Measurements from ENCODE around the gene CXCL14.

Gene CXCL14

DNA sequence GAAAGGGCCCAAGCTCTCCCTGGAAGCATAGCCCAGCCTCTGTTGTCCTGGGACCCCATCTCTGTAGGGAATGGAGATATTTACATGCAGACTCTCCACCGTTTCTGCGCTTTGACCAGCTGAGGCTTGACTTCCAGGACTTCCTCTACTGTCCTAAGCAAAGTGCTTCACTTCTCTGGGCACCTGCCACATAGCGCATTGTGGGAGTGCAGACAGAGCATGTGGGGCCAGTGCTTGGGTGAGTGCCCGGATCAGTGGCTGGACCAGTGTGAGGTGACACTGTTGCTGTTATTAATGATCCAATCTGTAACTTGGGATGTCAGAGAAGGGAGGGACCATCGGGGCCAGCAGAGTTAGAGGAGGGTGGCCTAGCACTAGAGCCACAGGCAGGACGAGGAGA, 10.5 kb downstream of the CXCL14 start:
- no peak for DNase-seq (ENCODE audit: low read depth in 2 of 2)

- DNase-seq (ENCODE audit: low read depth in 2 of 2) = no peak
These were observed 11.1 kb downstream of the CXCL14 start for GRCh38 chr5:135567661-135568060.

GRCh38 chr5:135566422-135567400, 12.1 kb downstream of the CXCL14 start:
- no peak for DNase-seq (ENCODE audit: low read depth in 2 of 2)

DNA sequence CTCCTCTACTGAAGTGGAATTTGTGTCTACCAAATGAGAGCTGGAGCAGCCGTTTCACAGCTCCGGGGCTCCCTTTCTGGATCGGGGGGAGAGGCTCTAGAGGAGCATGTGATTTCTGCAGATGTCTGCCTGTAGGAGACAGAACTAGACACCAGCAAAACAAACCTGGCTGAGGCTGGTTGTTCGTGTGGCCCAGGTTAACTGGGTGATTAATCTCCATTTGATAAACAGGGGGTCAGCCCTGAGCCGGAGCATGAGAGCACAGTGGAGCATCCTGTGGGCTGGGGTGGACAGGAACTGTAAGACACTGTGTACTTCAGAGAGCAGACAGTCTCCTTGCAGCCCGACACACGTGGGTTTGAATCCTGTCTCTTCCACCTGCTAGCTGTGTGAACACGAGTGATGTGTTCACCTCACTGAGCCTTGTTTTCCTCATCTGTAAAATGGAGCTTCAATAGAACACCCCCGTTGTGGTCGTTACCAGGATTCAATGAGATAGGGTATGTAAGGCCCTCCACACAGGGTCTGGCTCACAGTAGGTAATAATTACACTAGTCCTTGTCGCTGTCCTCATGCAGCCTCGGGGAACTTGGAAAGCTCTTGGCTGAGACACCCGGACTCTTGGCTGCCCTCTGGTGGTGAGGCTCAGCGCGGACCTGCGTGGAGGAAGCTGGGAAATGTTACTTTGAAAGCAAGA, 12.9 kb downstream of the CXCL14 start:
- DNase-seq (ENCODE audit: low read depth in 2 of 2) = no peak

DNA sequence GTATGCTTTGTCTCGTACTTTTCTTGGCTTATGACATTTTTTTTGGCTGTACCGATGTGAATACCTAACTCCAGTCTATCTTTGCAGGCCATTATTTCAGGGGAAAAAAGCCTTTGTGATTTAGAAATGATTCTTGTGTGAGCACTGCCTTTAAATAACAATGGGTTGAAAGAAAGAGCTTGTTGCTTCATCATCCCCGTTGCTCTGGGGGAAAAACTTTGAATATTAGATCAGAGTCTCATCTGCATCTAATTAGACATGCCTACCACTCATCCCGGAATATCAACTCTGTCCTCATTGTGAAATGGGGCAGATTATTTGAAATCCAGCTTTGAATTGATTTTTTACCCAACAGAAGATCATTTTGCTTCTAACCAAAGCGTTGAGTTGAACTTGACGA, 13.5 kb downstream of the CXCL14 start:
- DNase-seq (ENCODE audit: low read depth in 2 of 2) = peak; percentile 21 to 32

GRCh38 chr5:135564331-135564730, 14.5 kb downstream of the CXCL14 start:
- no peak for DNase-seq (ENCODE audit: low read depth in 2 of 2)

DNA sequence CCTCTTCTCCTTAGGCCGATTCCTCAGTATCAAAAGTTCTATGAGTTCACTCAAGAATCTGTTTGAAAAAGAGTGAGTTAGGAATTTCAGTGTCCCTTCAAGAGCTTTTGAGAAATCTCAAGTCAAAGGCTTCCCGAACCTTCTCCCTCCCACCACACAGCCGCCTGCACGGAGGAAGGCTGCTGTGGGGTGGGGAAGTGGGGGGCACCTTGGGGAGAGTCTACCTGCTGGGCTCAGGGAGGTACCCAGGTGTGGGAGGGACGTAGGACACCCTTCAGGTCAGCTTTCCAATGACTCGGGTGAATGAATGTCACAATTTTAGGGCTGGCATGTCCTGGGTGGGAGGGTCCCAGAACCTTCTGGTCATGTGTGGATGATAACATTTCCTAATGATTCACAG, 17.5 kb downstream of the CXCL14 start:
- DNase-seq (ENCODE audit: low read depth in 2 of 2) = no peak

GRCh38 chr5:135560858-135561257, 17.9 kb downstream of the CXCL14 start:
- peak; percentile 31 to 40 for DNase-seq (ENCODE audit: low read depth in 2 of 2)

GRCh38 chr5:135559354-135559753, 19.4 kb downstream of the CXCL14 start:
- no peak for DNase-seq (ENCODE audit: low read depth in 2 of 2)

DNA sequence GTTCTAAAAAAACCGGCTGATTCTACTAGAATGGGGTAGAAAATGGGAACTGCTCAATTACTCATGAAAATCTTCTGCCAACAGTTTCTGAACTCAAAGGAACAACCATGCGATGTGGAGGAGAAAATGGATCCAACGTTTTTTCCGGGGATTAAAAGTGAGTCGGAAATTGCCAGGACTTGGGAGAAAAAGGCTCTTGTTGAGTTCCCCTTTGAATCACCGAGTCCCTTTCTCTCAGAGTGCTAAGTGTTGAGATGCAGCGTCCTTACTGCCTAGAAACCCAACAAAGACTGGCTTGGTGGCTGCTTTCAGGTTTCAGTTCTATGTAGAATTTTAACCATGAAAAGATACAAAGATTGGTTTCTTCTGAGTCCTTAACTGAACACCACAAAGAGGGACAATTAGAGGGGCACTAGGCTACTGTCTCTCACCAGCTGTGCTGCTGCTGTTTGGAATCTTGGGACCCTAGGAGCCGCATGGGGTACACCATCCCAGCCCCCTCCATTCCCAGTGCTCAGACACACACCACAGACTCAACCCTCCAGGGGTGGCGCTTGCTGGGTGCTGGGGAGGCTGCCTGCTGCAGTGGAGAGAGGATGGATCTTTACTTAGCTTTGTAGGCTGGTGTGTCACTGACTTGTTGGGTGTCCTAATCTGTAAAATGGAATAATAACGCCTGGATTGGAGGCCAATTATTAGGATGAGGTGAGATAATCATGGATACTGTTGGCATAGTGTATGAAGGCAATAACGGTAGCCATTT, 21.5 kb downstream of the CXCL14 start:
- DNase-seq (ENCODE audit: low read depth in 2 of 2) = no peak

- no peak for DNase-seq (ENCODE audit: low read depth in 2 of 2)
These were observed 22.2 kb downstream of the CXCL14 start for GRCh38 chr5:135556620-135557019.

- DNase-seq (ENCODE audit: low read depth in 2 of 2) = no peak
These were observed 23.3 kb downstream of the CXCL14 start for GRCh38 chr5:135555530-135555929.

- DNase-seq (ENCODE audit: low read depth in 2 of 2) = no peak
These were observed 24.9 kb downstream of the CXCL14 start for GRCh38 chr5:135553688-135554462.

- peak; percentile 18 to 38 for DNase-seq (ENCODE audit: low read depth in 2 of 2)
These were observed 27.0 kb downstream of the CXCL14 start for GRCh38 chr5:135551593-135552447.

GRCh38 chr5:135549413-135549812, 29.4 kb downstream of the CXCL14 start:
- DNase-seq (ENCODE audit: low read depth in 2 of 2) = no peak

DNA sequence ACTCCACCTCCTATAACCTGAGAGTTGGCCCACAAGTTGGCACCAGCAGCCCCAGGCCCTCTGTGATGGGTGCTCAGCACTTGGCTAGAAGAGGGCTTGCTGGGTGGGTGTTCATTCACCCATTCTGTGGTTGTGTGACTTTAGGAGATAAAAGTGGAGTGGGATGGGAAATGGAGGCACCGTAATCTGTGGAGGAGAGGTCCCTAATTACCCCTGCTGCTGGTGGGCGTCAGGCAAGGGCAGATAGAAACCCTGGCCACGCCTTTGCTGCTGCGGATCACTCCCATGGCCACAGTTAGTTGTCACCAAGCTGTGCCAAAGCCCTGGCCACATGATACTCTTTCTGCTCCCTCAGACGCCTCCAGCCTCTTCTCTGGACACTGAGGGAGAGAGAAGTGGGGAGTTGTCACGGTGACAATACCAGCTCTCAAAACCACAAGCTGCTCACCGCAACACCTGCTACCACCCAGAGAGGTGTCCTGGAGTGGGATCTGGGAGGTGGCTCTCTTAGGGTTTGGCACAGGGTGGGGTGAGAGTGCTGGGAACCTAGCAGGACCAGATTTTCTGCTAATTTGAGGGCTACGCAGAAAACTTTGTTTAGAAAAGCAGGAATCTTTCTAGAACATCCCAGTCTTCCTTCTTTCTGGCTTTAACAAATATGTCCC, 31.1 kb downstream of the CXCL14 start:
- DNase-seq (ENCODE audit: low read depth in 2 of 2) = no peak

GRCh38 chr5:135546912-135547311, 31.9 kb downstream of the CXCL14 start:
- no peak for DNase-seq (ENCODE audit: low read depth in 2 of 2)

DNA sequence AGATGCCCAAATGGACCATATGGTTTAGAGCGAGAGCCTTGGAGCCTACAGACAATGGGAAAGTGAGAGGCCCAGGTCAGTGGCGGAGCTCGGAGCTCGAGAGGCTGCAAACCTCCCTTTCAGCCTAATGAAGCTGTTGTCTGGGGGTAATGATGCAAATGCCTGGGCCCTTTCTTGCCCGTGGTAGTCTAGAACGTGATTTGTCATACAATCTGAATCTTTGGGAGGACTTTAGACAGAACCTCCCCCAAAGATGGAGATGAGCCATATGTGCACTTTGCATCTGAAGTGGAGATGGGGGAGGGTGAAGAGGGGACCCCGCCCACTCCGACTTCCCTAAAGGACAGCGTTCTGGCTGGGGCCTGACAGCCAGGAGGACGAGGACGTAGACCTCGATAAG, 32.7 kb downstream of the CXCL14 start:
- DNase-seq (ENCODE audit: low read depth in 2 of 2) = no peak

- DNase-seq (ENCODE audit: low read depth in 2 of 2) = no peak
These were observed 33.7 kb downstream of the CXCL14 start for GRCh38 chr5:135545099-135545498.
